GM23338 (cell line): Measurements from ENCODE around the gene EGFR. TPM values are rescaled to one million over a fixed set of nuclear protein-coding genes. Genes with fewer than 3 reads are reported as not detected.

Source experiments
- ATAC-seq: fragments of 200-7000 bp; cut with Tn5 transposase; 3 replicates; pipeline ENCODE4 v1.9.1; 2020
- DNase-seq: peaks from one replicate; pipeline ENCODE4 v3.0.0-alpha.2; 2015; ENCODE audit warnings: low spot score
- H2AFZ ChIP-seq: fragments of 200-600 bp; sonication (generic); 2 replicates; pipeline ENCODE4 v1.8.0; 2016; ENCODE audit warnings: antibody characterized with exemption, mild to moderate bottlenecking, moderate library complexity
- H3F3A ChIP-seq: fragments of 200-600 bp; sonication (generic); replicated peaks from 2 replicates; pipeline ENCODE4 v1.8.0; 2017; ENCODE audit warnings: antibody characterized with exemption, mixed run types, low read depth
- H3K27ac ChIP-seq: fragments of 200-600 bp; sonication (generic); 2 replicates; pipeline ENCODE4 v1.6.1; 2016; ENCODE audit warnings: low read depth
- H3K27me3 ChIP-seq: fragments of 200-600 bp; sonication (generic); 2 replicates; pipeline ENCODE4 v1.8.0; 2016; ENCODE audit warnings: mild to moderate bottlenecking, mixed run types, moderate library complexity; ENCODE audit not compliant: insufficient read depth
- H3K36me3 ChIP-seq: fragments of 200-600 bp; sonication (generic); 2 replicates; pipeline ENCODE4 v1.8.0; 2016; ENCODE audit warnings: mild to moderate bottlenecking; ENCODE audit not compliant: insufficient read depth
- H3K4me1 ChIP-seq: fragments of 200-600 bp; sonication (generic); 2 replicates; pipeline ENCODE4 v1.8.0; 2016; ENCODE audit warnings: mild to moderate bottlenecking, moderate library complexity; ENCODE audit not compliant: insufficient read depth
- H3K4me2 ChIP-seq: fragments of 200-600 bp; sonication (generic); 2 replicates; pipeline ENCODE4 v1.7.1; 2017; ENCODE audit warnings: mixed run types
- H3K4me3 ChIP-seq: fragments of 200-600 bp; sonication (generic); 2 replicates; pipeline ENCODE4 v1.6.1; 2016; ENCODE audit warnings: mixed run types
- H3K79me2 ChIP-seq: fragments of 200-600 bp; sonication (generic); replicated peaks from 2 replicates; pipeline ENCODE4 v1.8.0; 2017; ENCODE audit warnings: mild to moderate bottlenecking; ENCODE audit not compliant: insufficient read depth
- H3K9me2 ChIP-seq: fragments of 200-600 bp; sonication (generic); 2 replicates; pipeline ENCODE4 v1.8.0; 2017; ENCODE audit not compliant: insufficient read depth
- H4K20me1 ChIP-seq: fragments of 200-600 bp; sonication (generic); replicated peaks from 2 replicates; pipeline ENCODE4 v1.8.0; 2017; ENCODE audit warnings: mild to moderate bottlenecking; ENCODE audit not compliant: insufficient read depth
- H3K27ac Mint-ChIP-seq: 2 replicates; pipeline ENCODE4 v1.8.0; 2020; ENCODE audit warnings: inconsistent platforms, mild to moderate bottlenecking, moderate library complexity, mixed read lengths
- H3K27me3 Mint-ChIP-seq: 3 replicates; pipeline ENCODE4 v1.8.0; 2022; ENCODE audit warnings: low read depth, mild to moderate bottlenecking, moderate library complexity, mixed read lengths, inconsistent platforms; ENCODE audit not compliant: insufficient read depth, poor library complexity
- H3K36me3 Mint-ChIP-seq: 3 replicates; pipeline ENCODE4 v1.8.0; 2021; ENCODE audit warnings: low read depth, mild to moderate bottlenecking, inconsistent platforms, moderate library complexity, mixed read lengths
- H3K4me1 Mint-ChIP-seq: 3 replicates; pipeline ENCODE4 v1.8.0; 2020; ENCODE audit warnings: mild to moderate bottlenecking, inconsistent platforms, mixed read lengths
- H3K4me3 Mint-ChIP-seq: 3 replicates; pipeline ENCODE4 v1.8.0; 2021; ENCODE audit warnings: moderate library complexity, mild to moderate bottlenecking, inconsistent platforms, mixed read lengths
- H3K9me3 Mint-ChIP-seq: 3 replicates; pipeline ENCODE4 v1.8.0; 2020; ENCODE audit warnings: moderate library complexity, mild to moderate bottlenecking, inconsistent platforms, mixed read lengths
- CREB1 ChIP-seq: fragments of 250-450 bp; sonication (Bioruptor Pico); IDR thresholded peaks from 2 replicates; pipeline ENCODE4 v1.5.0; 2020; ENCODE audit warnings: low read depth, mild to moderate bottlenecking, moderate library complexity
- CTCF ChIP-seq, 2 experiments: fragments of 200-600 bp in 1 of 2; sonication (generic) in 1 of 2; conservative IDR thresholded peaks; 2 replicates each; pipeline versions ENCODE4 v1.5.1 to v1.6.1; 2016 to 2017; ENCODE audit warnings: antibody characterized with exemption in 2 of 2, low read depth in 2 of 2, mild to moderate bottlenecking in 2 of 2, moderate library complexity in 1 of 2
- ETS1 ChIP-seq: IDR thresholded peaks from 2 replicates; pipeline ENCODE4 v1.6.1; 2016; ENCODE audit warnings: antibody characterized with exemption
- EZH2 ChIP-seq: fragments of 200-600 bp; sonication (generic); IDR thresholded peaks from one replicate; pipeline ENCODE4 v1.8.0; 2017; ENCODE audit warnings: antibody characterized with exemption, mild to moderate bottlenecking, low read depth; ENCODE audit not compliant: unreplicated experiment
- EZH2phosphoT487 ChIP-seq: fragments of 200-600 bp; sonication (generic); IDR thresholded peaks from one replicate; pipeline ENCODE4 v1.8.1; 2018; ENCODE audit warnings: antibody characterized with exemption; ENCODE audit not compliant: unreplicated experiment
- JUNB ChIP-seq: IDR thresholded peaks from one replicate; pipeline ENCODE4 v1.6.1; 2016; ENCODE audit warnings: antibody characterized with exemption; ENCODE audit not compliant: unreplicated experiment
- NANOG ChIP-seq: IDR thresholded peaks from 2 replicates; pipeline ENCODE4 v1.6.1; 2016; ENCODE audit warnings: antibody characterized with exemption, borderline replicate concordance
- POLR2AphosphoS5 ChIP-seq: IDR thresholded peaks from 2 replicates; pipeline ENCODE4 v1.6.1; 2016; ENCODE audit warnings: antibody characterized with exemption, low read depth
- REST ChIP-seq: IDR thresholded peaks from one replicate; pipeline ENCODE4 v1.6.1; 2018; ENCODE audit warnings: antibody characterized with exemption; ENCODE audit not compliant: unreplicated experiment
- STAT1 ChIP-seq: IDR thresholded peaks from one replicate; pipeline ENCODE4 v1.6.1; 2016; ENCODE audit warnings: antibody characterized with exemption; ENCODE audit not compliant: unreplicated experiment
- ZNF114 ChIP-seq: fragments of 250-450 bp; sonication (Bioruptor Pico); IDR thresholded peaks from 2 replicates; pipeline ENCODE4 v1.5.0; 2020; ENCODE audit warnings: mild to moderate bottlenecking, moderate library complexity
- ZNF331 ChIP-seq: fragments of 250-450 bp; sonication (Bioruptor Pico); IDR thresholded peaks from 2 replicates; pipeline ENCODE4 v1.5.0; 2020; ENCODE audit warnings: low read depth, mild to moderate bottlenecking, moderate library complexity
- ZNF462 ChIP-seq: fragments of 250-450 bp; sonication (Bioruptor Pico); IDR thresholded peaks from 2 replicates; pipeline ENCODE4 v1.5.0; 2020; ENCODE audit warnings: mild to moderate bottlenecking, moderate library complexity
- polyA plus RNA-seq: library from polyadenylated mRNA; unstranded; fragments of >200 nt; fragmentation: Nextera tagmentation; extraction: Ambion mirVana; gene quantifications from 2 replicates; pipeline ENCODE4 v1.2.1, GENCODE V29; 2016
- total RNA-seq: library from RNA; depleted of rRNA; stranded (reverse); fragments of >200 nt; shearing (Covaris generic); gene quantifications from 2 replicates; pipeline ENCODE4 v1.2.3, GENCODE V29; 2014

Gene EGFR
- total and polyA plus RNA-seq, 2 experiments from 2014 or later, result 1.5 to 4.5 TPM

GRCh38 chr7:55030314-55030713 is 11.5 kb downstream of the EGFR start:
- DNase-seq (no peak), ATAC-seq (no peak)
- H3K9me2 ChIP-seq, result no peaks in the 10 kb centered on the region
- H3K27me3 Mint-ChIP-seq, result no peaks in the 10 kb centered on the region
- no peak overlapping the region for H3K4me3 ChIP-seq
- H3K4me2 ChIP-seq, result no peak overlapping the region
- no peaks in the 10 kb centered on the region for H3F3A ChIP-seq
- H4K20me1 ChIP-seq, result no peaks in the 10 kb centered on the region
- no peak overlapping the region for H3K4me3 Mint-ChIP-seq
- H3K4me1 ChIP-seq, result no peaks in the 10 kb centered on the region
- no peak for TF ChIP-seq ZNF114
- no peak for TF ChIP-seq ZNF462 (CRISPR knock-in tag)
- TF ChIP-seq JUNB, result no peak
- TF ChIP-seq CREB1 (CRISPR knock-in tag), result no peak
- TF ChIP-seq ZNF331 (CRISPR knock-in tag), result no peak
- TF ChIP-seq EZH2phosphoT487, result no peak
- no peak for TF ChIP-seq CTCF (conservative IDR thresholded peaks at IDR 0.05; ENCODE audit: low read depth in 2 of 2)
- no peak for TF ChIP-seq EZH2
- TF ChIP-seq ETS1, result no peak
- no peak for TF ChIP-seq STAT1
- TF ChIP-seq REST, result no peak
- no peak for TF ChIP-seq NANOG
- no peak for TF ChIP-seq POLR2AphosphoS5
- H3K79me2 ChIP-seq, result no peaks in the 10 kb centered on the region
- H3K27ac ChIP-seq, result no peak overlapping the region
- no peaks in the 10 kb centered on the region for H3K36me3 Mint-ChIP-seq
- no peak overlapping the region for H2AFZ ChIP-seq
- no peaks in the 10 kb centered on the region for H3K9me3 Mint-ChIP-seq
- no peak overlapping the region for H3K27ac Mint-ChIP-seq
- H3K27me3 ChIP-seq, result no peaks in the 10 kb centered on the region
- no peaks in the 10 kb centered on the region for H3K36me3 ChIP-seq
- H3K4me1 Mint-ChIP-seq, result no peaks in the 10 kb centered on the region
